ENCODE results near the gene FBL.

DNA sequence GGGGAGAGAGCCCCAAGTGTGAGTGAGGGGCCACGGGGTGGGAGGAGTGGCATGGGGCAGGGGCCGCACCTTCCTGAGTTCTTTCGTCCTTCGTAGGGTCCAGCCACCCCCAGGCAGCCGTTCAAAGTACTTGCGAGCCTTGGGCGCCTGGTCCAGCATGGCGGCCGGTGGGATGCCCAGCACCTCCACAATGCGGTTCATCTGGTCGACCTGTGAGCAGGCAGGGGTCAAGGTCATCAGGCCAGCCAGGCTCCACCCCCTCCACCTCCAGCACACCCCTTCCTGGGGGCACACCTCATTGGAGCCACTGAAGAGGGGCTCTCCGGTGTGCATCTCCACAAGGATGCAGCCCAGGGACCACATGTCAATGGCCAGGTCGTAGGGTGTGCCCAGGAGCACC is 19.0 kb downstream of the FBL start:
- TF ChIP-seq EZH2 (IDR thresholded peaks at IDR 0.05; ENCODE audit: low read length, unreplicated experiment): no peak
- TF ChIP-seq, protein P1, sequence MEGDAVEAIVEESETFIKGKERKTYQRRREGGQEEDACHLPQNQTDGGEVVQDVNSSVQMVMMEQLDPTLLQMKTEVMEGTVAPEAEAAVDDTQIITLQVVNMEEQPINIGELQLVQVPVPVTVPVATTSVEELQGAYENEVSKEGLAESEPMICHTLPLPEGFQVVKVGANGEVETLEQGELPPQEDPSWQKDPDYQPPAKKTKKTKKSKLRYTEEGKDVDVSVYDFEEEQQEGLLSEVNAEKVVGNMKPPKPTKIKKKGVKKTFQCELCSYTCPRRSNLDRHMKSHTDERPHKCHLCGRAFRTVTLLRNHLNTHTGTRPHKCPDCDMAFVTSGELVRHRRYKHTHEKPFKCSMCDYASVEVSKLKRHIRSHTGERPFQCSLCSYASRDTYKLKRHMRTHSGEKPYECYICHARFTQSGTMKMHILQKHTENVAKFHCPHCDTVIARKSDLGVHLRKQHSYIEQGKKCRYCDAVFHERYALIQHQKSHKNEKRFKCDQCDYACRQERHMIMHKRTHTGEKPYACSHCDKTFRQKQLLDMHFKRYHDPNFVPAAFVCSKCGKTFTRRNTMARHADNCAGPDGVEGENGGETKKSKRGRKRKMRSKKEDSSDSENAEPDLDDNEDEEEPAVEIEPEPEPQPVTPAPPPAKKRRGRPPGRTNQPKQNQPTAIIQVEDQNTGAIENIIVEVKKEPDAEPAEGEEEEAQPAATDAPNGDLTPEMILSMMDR (conservative IDR thresholded peaks at IDR 0.05; ENCODE audit: low read depth, low read length): no peak
- TF ChIP-seq EZH2phosphoT487 (IDR thresholded peaks at IDR 0.05; ENCODE audit: borderline replicate concordance, low read length): no peak

All from PC-3 (cell line).